ENCODE measurements around the gene OST4.
"Not testable (repeated sequence)": the region's sequence is repeated elsewhere in the genome, so short reads cannot be mapped to it uniquely, and the experiment has no call there.

- TF ChIP-seq CTCF (conservative IDR thresholded peaks at IDR 0.05; ENCODE audit: low read length); EZH2phosphoT487 (IDR thresholded peaks at IDR 0.05; ENCODE audit: borderline replicate concordance): not testable (repeated sequence)
These were observed 4.1 kb upstream of the OST4 start for GRCh38 chr2:27075566-27075871.

Data from Loucy (cell line).